Stimulated activated CD8-positive, alpha-beta memory T cell treated with anti-CD3 and anti-CD28 coated beads, Interleukin-15, amount 100 ng/mL, for 1 hour (primary cell): ENCODE data around the gene INSRR.

Experiments
- DNase-seq: peaks from one replicate; pipeline ENCODE4 v3.0.0-alpha.2; 2020; ENCODE audit warnings: low read depth

INSRR gene

GRCh38 chr1:156874142-156874541 is 15.2 kb upstream of the INSRR start:
- no peak for DNase-seq

- no peak for DNase-seq
These were observed 14.7 kb upstream of the INSRR start for GRCh38 chr1:156873659-156874058.

GRCh38 chr1:156869455-156869854 is 10.5 kb upstream of the INSRR start:
- DNase-seq: no peak

GRCh38 chr1:156868341-156868740 is 9.4 kb upstream of the INSRR start:
- DNase-seq: no peak

- DNase-seq: no peak
These were observed 7.5 kb upstream of the INSRR start for GRCh38 chr1:156866249-156866909.

DNA sequence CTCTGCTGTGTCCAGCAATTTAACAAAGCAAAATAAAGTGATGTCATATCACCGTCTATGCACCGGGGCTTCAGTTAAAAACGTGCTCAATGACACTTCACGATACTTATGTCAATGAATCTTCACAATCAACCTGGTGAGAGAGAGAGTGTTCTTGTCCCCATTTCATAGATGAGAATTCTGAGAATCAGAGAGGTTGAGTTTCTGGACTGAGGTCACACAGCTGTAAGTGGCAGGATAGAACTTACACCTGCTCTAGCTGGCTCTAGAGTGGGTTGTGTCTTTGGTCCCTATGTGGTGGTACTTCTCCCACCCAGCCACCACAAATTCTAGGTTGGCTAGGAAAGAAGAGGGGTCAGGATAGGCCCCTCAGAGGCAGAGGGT is 6.9 kb upstream of the INSRR start:
- no peak for DNase-seq

GRCh38 chr1:156865258-156865657 is 6.3 kb upstream of the INSRR start:
- DNase-seq: no peak

- no peak for DNase-seq
These were observed 5.9 kb upstream of the INSRR start for GRCh38 chr1:156864796-156865195.

DNA sequence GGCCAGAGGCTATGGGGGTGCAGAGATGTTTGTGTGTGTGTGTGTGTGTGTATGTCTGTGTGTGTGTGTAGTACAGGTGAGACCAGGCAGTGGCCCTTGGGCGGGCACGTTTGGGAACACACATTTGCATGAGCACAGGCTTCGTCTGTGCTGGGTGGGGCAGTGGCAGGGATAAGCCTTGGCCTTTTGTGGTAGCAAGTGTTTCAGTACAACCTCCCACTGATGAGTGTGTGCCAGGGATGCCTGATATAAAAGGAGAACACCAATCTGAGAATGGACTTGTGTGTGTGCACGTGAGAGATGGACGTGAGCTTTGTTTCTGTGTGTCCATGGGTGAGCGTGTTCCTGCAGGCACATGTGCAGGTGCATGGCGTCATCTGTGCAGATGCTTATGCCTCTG is 4.7 kb upstream of the INSRR start:
- DNase-seq: no peak

- no peak for DNase-seq
These were observed 4.2 kb upstream of the INSRR start for GRCh38 chr1:156862997-156863599.

DNA sequence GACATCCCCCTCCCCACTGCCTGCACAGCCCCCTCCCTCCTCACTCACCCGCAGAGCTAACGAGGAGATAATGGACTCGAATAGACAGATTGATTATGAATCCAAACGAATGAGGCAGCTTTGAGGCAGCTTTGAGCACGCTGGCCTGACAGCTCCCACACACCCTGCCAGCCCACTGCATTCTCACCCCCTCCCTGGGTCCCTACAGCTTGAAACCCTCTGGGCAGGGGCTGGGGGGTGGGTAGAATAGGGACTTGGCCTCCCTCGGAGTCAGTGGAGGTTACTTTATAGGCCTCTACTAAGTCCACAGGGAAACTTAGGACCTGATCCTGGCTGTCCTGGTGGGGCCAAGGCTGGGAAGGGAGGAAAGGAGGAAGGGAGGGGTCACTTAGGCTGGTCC is 3.7 kb upstream of the INSRR start:
- no peak for DNase-seq

- DNase-seq: no peak
These were observed 1.9 kb upstream of the INSRR start, which contains the start of gene NTRK1 for GRCh38 chr1:156860628-156861423. NTRK1 (plus strand) TSS chr1:156860865; CDS start chr1:156860935, 70 bp downstream.

DNA sequence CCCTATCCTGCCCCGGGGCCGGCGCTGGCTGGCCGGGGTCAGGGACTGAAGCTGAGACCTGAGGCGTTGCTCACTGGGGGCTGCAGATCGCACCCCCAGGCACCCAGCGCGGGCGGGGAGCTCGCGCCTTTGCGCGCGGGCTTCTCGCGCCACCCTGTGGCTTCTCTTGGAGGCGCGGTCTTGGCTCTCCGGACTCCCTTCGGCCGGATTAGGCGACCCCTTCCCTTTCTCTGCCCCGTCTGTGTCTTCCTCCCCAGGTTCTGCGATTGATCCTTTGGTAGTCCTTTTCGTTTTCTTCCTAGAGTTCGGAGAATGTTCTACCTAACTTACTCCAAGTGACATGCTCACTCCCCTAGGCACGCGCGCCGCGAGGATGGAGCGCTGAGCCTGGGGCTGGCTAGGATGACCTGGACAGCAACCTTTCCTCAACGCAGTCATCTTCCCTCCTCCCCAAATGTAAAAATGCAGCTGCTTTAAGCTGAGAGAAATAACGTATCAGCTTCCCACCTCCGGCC is 1.3 kb upstream of the INSRR start:
- peak; percentile 28 for DNase-seq

GRCh38 chr1:156859523-156860112 is 701 bp upstream of the INSRR start:
- no peak for DNase-seq

DNA sequence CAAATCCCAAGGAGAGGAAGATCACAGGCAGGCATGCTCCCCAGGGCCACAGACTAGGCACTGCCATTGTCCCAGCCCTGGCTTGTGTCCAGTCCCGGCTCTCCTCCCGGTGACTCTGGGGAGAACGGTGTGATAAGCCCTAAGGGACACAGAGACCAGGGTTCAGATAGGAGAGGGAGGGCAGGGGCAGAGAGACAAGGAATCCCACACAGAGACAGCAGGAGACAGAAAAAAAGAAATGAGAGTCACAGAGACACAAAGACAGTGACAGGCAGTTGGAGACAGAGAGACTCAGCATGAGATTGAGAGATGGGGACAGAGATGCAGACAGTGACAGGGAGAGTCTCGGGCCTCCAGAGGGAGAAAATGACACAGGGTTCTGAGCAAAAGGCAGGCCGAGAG is 361 bp downstream of the INSRR start:
- DNase-seq: no peak

DNA sequence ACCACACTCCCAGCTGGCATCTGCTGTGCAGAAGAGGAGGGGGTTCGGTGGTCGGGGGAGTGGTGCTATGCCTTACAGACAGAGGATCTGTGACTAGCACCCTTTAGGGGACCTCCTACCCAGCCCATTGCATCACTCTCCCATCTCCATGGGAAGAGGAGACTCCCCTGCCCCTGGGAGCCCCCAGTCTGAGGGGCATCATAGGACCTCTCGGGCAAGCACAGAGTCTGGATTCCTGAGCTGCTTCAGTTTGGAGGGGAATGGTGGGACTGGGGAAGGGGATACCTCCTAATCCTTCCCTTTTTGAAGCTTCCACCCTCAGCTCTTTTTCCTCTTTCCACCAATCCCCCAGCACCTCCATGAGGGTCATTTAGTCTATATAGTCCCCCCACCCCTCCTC is 1.4 kb downstream of the INSRR start:
- no peak for DNase-seq

- DNase-seq: no peak
These were observed 2.6 kb downstream of the INSRR start for GRCh38 chr1:156856282-156856785.

DNA sequence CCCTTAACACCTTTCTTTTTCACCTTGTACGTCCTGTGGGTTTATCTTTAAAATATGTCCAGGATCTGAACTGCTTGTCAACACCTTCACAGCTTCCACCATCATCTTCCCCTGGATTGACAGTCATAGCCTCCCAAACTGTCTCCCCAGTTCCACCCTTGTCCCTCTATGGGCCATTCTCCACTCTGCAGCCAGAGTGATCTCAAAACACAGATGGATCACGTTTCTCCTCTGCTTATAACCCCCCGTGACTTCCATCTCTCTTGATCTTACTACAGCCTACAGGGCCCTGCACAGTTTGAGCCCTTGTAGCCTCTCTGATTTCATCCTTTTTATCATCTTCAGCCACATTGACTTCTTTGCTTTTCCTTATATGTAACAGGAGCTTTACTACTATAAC is 4.3 kb downstream of the INSRR start:
- DNase-seq: no peak

DNA sequence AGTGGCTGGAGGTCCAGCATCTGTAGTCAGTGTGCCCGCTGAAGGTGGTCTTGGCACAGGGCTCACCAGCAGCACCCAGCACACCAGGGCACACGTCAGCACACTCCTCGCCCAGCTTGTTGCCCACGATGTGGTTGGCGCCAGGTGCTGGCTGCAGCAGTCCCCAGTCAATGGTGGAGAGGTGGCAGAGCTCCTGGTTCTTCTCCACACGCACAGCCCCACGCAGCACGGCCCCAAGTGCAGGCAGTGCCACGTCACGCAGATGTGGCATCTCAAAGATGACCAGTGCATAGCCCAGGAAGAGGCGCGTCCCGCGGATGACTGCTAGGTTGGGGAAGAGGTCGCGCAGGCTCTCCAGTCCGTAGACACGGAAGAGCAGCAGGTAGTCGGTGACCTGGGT is 5.2 kb downstream of the INSRR start:
- no peak for DNase-seq

- DNase-seq: no peak
These were observed 6.5 kb downstream of the INSRR start for GRCh38 chr1:156852418-156852874.

- DNase-seq: no peak
These were observed 7.0 kb downstream of the INSRR start for GRCh38 chr1:156851779-156852417.

DNA sequence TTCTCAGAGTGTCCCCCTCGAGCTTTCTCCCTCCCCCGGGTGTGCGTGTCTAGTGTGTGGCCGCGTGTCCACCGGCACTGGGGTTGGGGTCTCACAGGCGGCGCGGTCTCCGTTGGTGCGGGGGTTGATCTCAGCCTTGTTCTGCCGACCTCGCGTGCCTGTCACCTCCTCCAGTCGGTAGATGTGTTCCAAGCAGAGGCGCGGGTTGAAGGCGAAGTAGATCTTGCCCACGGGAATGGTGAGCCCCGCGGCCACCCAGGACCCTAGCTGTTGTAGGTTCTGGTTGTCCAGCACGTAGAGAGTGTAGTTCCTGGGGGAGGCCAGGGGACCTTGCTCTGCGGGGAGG is 9.8 kb downstream of the INSRR start:
- no peak for DNase-seq
